H1 (cell line): ENCODE data around the gene RGS5. TPM values are rescaled to one million over a fixed set of nuclear protein-coding genes. Genes with fewer than 3 reads are reported as not detected.

Source experiments
- CTCF ChIA-PET: fragments of 300-600 bp; sonication (Branson Sonifier 250); formaldehyde crosslinking; loops from one replicate; lab custom pipeline; 2021; ENCODE audit not compliant: partially characterized antibody; lab: Charles Lee
- POLR2A ChIA-PET: fragments of 300-600 bp; sonication (Branson Sonifier 250); formaldehyde crosslinking; loops from one replicate; lab custom pipeline; 2021; ENCODE audit warnings: inconsistent platforms; ENCODE audit not compliant: partially characterized antibody; lab: Charles Lee
- DNase-seq, 2 experiments: peaks; one replicate each; pipeline versions ENCODE4 v3.0.0 to v3.0.0-alpha.2; 2010 to 2022; ENCODE audit warnings: low spot score in 2 of 2, low read depth in 1 of 2, mixed read lengths in 1 of 2
- FAIRE-seq: peaks from 2 replicates; lab custom pipeline; 2011; peaks lifted over from hg19 to GRCh38; lab: Jason Lieb, UNC
- H2AFZ ChIP-seq: 2 replicates; pipeline ENCODE4 v1.8.1; 2012; ENCODE audit warnings: low read length, inconsistent platforms
- H2AK5ac ChIP-seq: 2 replicates; pipeline ENCODE4 v1.6.1; 2013; ENCODE audit warnings: low read depth, low read length
- H2BK120ac ChIP-seq: replicated peaks from 2 replicates; pipeline ENCODE3; 2013; ENCODE audit warnings: low read depth, low read length, inconsistent platforms
- H2BK12ac ChIP-seq: 2 replicates; pipeline ENCODE4 v1.6.1; 2013; ENCODE audit warnings: low read depth, low read length
- H2BK15ac ChIP-seq: 2 replicates; pipeline ENCODE4 v1.6.1; 2013; ENCODE audit warnings: low read length
- H2BK20ac ChIP-seq: 2 replicates; pipeline ENCODE4 v1.6.1; 2013; ENCODE audit warnings: low read length
- H2BK5ac ChIP-seq: 2 replicates; pipeline ENCODE4 v1.6.1; 2013; ENCODE audit warnings: low read depth, low read length
- H3K14ac ChIP-seq: 2 replicates; pipeline ENCODE4 v1.6.1; 2013; ENCODE audit warnings: inconsistent platforms; ENCODE audit not compliant: insufficient read length
- H3K18ac ChIP-seq: 2 replicates; pipeline ENCODE4 v1.6.1; 2013; ENCODE audit warnings: low read length; ENCODE audit errors: extremely low read depth
- H3K23ac ChIP-seq: 2 replicates; pipeline ENCODE4 v1.6.1; 2013; ENCODE audit warnings: inconsistent platforms; ENCODE audit not compliant: insufficient read length
- H3K23me2 ChIP-seq: 2 replicates; pipeline ENCODE4 v1.6.1; 2013; ENCODE audit warnings: low read depth, low read length
- H3K27ac ChIP-seq: 2 replicates; pipeline ENCODE4 v1.6.1; 2011; ENCODE audit warnings: low read depth, low read length, inconsistent platforms
- H3K27me3 ChIP-seq, 4 experiments: replicated peaks in 1 of 4; 1 replicate in 1 of 4; 2 replicates in 3 of 4; pipeline versions ENCODE4 v1.6.1 to v1.8.1; 2011 to 2013; ENCODE audit warnings: low read length in 3 of 4, mild to moderate bottlenecking in 3 of 4, inconsistent platforms in 2 of 4, mixed read lengths in 2 of 4, moderate library complexity in 1 of 4; ENCODE audit not compliant: control insufficient read depth in 3 of 4, insufficient read depth in 3 of 4; ENCODE audit errors: extremely low read depth in 1 of 4
- H3K36me3 ChIP-seq, 4 experiments: 2 replicates each; pipeline versions ENCODE4 v1.6.1 to v1.8.1; 2011 to 2013; ENCODE audit warnings: mild to moderate bottlenecking in 4 of 4, low read length in 3 of 4, moderate library complexity in 2 of 4, control low read depth in 1 of 4, inconsistent platforms in 1 of 4; ENCODE audit not compliant: insufficient read depth in 4 of 4, control insufficient read depth in 2 of 4
- H3K4ac ChIP-seq: replicated peaks from 2 replicates; pipeline ENCODE3; 2013; ENCODE audit warnings: low read length, low read depth, mixed read lengths, inconsistent platforms; ENCODE audit not compliant: insufficient read length
- H3K4me1 ChIP-seq, 4 experiments: replicated peaks in 1 of 4; 1 replicate in 1 of 4; 2 replicates in 3 of 4; pipeline versions ENCODE4 v1.6.1 to v1.8.1; 2011 to 2013; ENCODE audit warnings: low read length in 3 of 4, inconsistent platforms in 2 of 4, mixed read lengths in 1 of 4; ENCODE audit not compliant: insufficient read depth in 4 of 4, control insufficient read depth in 3 of 4
- H3K4me2 ChIP-seq, 2 experiments: 2 replicates each; pipeline versions ENCODE4 v1.6.1 to v1.8.1; 2011 to 2013; ENCODE audit warnings: low read depth in 2 of 2, low read length in 2 of 2, control low read depth in 1 of 2, inconsistent platforms in 1 of 2, mild to moderate bottlenecking in 1 of 2; ENCODE audit not compliant: insufficient read depth in 1 of 2
- H3K4me3 ChIP-seq, 4 experiments: fragments of 200-600, 300-600 bp in 1 of 4; sonication (generic), shearing (Covaris generic), sonication (Bioruptor Twin) in 1 of 4; 2 replicates each; pipeline versions ENCODE4 v1.5.1 to v1.8.1; 2011 to 2016; ENCODE audit warnings: low read length in 4 of 4, low read depth in 3 of 4, control low read depth in 2 of 4, inconsistent platforms in 2 of 4, mild to moderate bottlenecking in 2 of 4, mixed read lengths in 1 of 4, moderate library complexity in 1 of 4; ENCODE audit not compliant: insufficient read depth in 2 of 4; ENCODE audit errors: extremely low read depth in 1 of 4
- H3K56ac ChIP-seq: replicated peaks from 2 replicates; pipeline ENCODE3; 2013; ENCODE audit warnings: low read depth, mild to moderate bottlenecking, mixed read lengths, low read length, inconsistent platforms; ENCODE audit not compliant: insufficient read length
- H3K79me1 ChIP-seq: 2 replicates; pipeline ENCODE4 v1.6.1; 2013; ENCODE audit warnings: low read depth, low read length, control low read depth
- H3K79me2 ChIP-seq, 2 experiments: 2 replicates each; pipeline versions ENCODE4 v1.6.1 to v1.8.1; 2012 to 2013; ENCODE audit warnings: low read length in 2 of 2, mild to moderate bottlenecking in 2 of 2, inconsistent platforms in 1 of 2; ENCODE audit not compliant: insufficient read depth in 2 of 2, control insufficient read depth in 1 of 2
- H3K9ac ChIP-seq, 4 experiments: replicated peaks in 1 of 4; 1 replicate in 1 of 4; 2 replicates in 3 of 4; pipeline versions ENCODE4 v1.6.1 to v1.8.1; 2011 to 2013; ENCODE audit warnings: low read depth in 3 of 4, low read length in 3 of 4, control low read depth in 2 of 4, mild to moderate bottlenecking in 2 of 4, moderate library complexity in 2 of 4, inconsistent platforms in 1 of 4; ENCODE audit errors: extremely low read depth in 1 of 4
- H3K9me3 ChIP-seq, 2 experiments: 2 replicates each; pipeline versions ENCODE4 v1.6.1 to v1.8.1; 2012 to 2013; ENCODE audit warnings: mild to moderate bottlenecking in 2 of 2, moderate library complexity in 2 of 2, control low read depth in 1 of 2, inconsistent platforms in 1 of 2, low read depth in 1 of 2, low read length in 1 of 2, mixed read lengths in 1 of 2; ENCODE audit not compliant: insufficient read depth in 2 of 2
- H4K20me1 ChIP-seq, 2 experiments: replicated peaks in 1 of 2; 2 replicates each; pipeline versions ENCODE3 to v1.8.1; 2011 to 2013; ENCODE audit warnings: inconsistent platforms in 2 of 2, low read length in 2 of 2, mild to moderate bottlenecking in 1 of 2; ENCODE audit not compliant: insufficient read depth in 2 of 2, control insufficient read depth in 1 of 2
- H4K5ac ChIP-seq: 2 replicates; pipeline ENCODE4 v1.6.1; 2013; ENCODE audit warnings: low read length, low read depth, mixed read lengths, inconsistent platforms; ENCODE audit not compliant: insufficient read length
- H4K8ac ChIP-seq: 2 replicates; pipeline ENCODE4 v1.8.0; 2013; ENCODE audit warnings: mild to moderate bottlenecking, moderate library complexity, low read length, inconsistent platforms; ENCODE audit not compliant: insufficient read depth; ENCODE audit errors: extremely low read depth
- H4K91ac ChIP-seq: replicated peaks from 2 replicates; pipeline ENCODE3; 2013; ENCODE audit warnings: low read length, mixed read lengths, inconsistent platforms; ENCODE audit not compliant: insufficient read length
- CREB1 ChIP-seq: IDR thresholded peaks from 2 replicates; pipeline ENCODE4 v1.6.1; 2012; ENCODE audit warnings: inconsistent platforms
- FOSL1 ChIP-seq: IDR thresholded peaks from 2 replicates; pipeline ENCODE4 v1.6.1; 2011; ENCODE audit warnings: mild to moderate bottlenecking, low read depth, low read length, moderate library complexity; ENCODE audit not compliant: insufficient read depth
- GABPA ChIP-seq: IDR thresholded peaks from 2 replicates; pipeline ENCODE4 v1.6.1; 2011; ENCODE audit warnings: mild to moderate bottlenecking, low read length, moderate library complexity, borderline replicate concordance; ENCODE audit not compliant: insufficient read depth
- JUND ChIP-seq: IDR thresholded peaks from 2 replicates; pipeline ENCODE4 v1.6.1; 2011; ENCODE audit warnings: mild to moderate bottlenecking, improper control_type of control experiment, low read length
- NANOG ChIP-seq: IDR thresholded peaks from 2 replicates; pipeline ENCODE4 v1.6.1; 2011; ENCODE audit warnings: low read length, low read depth, mild to moderate bottlenecking, inconsistent platforms; ENCODE audit not compliant: insufficient read depth, poor library complexity, severe bottlenecking
- NRF1 ChIP-seq: IDR thresholded peaks from 2 replicates; pipeline ENCODE4 v1.6.1; 2011; ENCODE audit warnings: mild to moderate bottlenecking, low read depth, low read length, improper control_type of control experiment
- RAD21 ChIP-seq, 2 experiments: IDR thresholded peaks in 1 of 2; conservative IDR thresholded peaks in 1 of 2; 2 replicates each; pipeline ENCODE4 v1.6.1; 2011; ENCODE audit warnings: low read depth in 2 of 2, low read length in 2 of 2, improper control_type of control experiment in 1 of 2, inconsistent platforms in 1 of 2, mild to moderate bottlenecking in 1 of 2, moderate library complexity in 1 of 2
- SUZ12 ChIP-seq: fragments of 200-600 bp; sonication (generic); IDR thresholded peaks from 2 replicates; pipeline ENCODE4 v1.6.1; 2012; ENCODE audit warnings: mild to moderate bottlenecking, inconsistent platforms, low read length, moderate library complexity, mixed read lengths
- WGBS, 2 experiments: shearing (Covaris generic) in 1 of 2; methylation state at CpG; one replicate each; pipeline versions ENCODE4 v1.1.6 to v1.1.7; 2013 to 2015; ENCODE audit warnings: low lambda C conversion rate in 2 of 2, mixed read lengths in 2 of 2, inconsistent platforms in 1 of 2, low coverage in 1 of 2, missing lambda C conversion rate in 1 of 2; ENCODE audit not compliant: insufficient replicate concordance in 2 of 2, insufficient coverage in 1 of 2, insufficient read length in 1 of 2; ENCODE audit errors: extremely low coverage in 1 of 2, missing lambda C conversion rate in 1 of 2; 5-methylcytosine and 5-hydroxymethylcytosine counted together
- polyA plus RNA-seq, 7 experiments: library from polyadenylated mRNA; depleted of rRNA in 3 of 7; stranded (reverse) in 5 of 7; unstranded in 2 of 7; fragments of >200 nt in 5 of 7; fragments of 200-250 nt in 2 of 7; gene quantifications; 1 replicate in 5 of 7; 2 replicates in 1 of 7; 4 replicates in 1 of 7; pipeline versions ENCODE4 v1.2.1 to v1.2.3, GENCODE V29; 2011 to 2013; ENCODE audit warnings: missing spikeins in 2 of 7, mixed read lengths in 2 of 7
- total RNA-seq: library from RNA; stranded (reverse); fragmentation: NEBNext Ultra II Directional; extraction: Animal tissue kit (Norgen Biotek cat#: 25700); gene quantifications from 2 replicates; pipeline ENCODE4 v1.2.1, GENCODE V29; 2021
- TF ChIP-seq, protein P1 (sequence below): IDR thresholded peaks from 2 replicates; pipeline ENCODE4 v1.6.1; 2011; ENCODE audit warnings: low read depth, mild to moderate bottlenecking, low read length; ENCODE audit not compliant: insufficient read depth

The RGS5 gene
- total and polyA plus RNA-seq, 2 of the 8 experiments (the other 6 are each of a cell fraction or from before 2014, with no cell fraction given): 75.5 to 103 TPM

DNA sequence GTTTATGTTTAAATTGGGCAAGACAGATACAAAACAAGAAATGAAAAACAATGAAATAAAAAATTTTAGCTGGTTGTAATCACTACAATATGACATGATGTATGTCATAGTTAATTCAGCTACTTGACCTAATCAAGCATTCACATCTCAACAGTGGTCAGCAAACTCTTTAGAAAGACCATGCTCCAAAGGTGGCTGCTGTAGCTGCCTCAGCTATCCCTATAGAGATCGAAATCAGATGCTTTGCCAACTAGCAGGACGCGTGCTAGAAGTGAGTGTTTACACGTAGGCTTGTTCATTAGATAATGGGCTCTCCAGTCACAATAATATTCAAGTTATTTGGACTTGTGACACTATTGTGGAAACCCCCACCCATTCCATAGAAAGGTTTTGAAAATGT is 25.9 kb downstream of the RGS5 start:
- Histone ChIP-seq H3K14ac (no peak overlapping the region), H3K4me3 (no peak overlapping the region), H2BK15ac (no peak overlapping the region), H3K9ac (no peak overlapping the region), H2BK12ac (no peak overlapping the region), H3K23me2 (no peaks in the 10 kb centered on the region; the same call in 1 of the 2 replicates), H2AFZ (no peak overlapping the region), H2AK5ac (no peak overlapping the region), H2BK5ac (no peak overlapping the region), H3K23ac (no peak overlapping the region), H3K36me3 (no peaks in the 10 kb centered on the region), H2BK20ac (no peak overlapping the region), H3K79me1 (no peaks in the 10 kb centered on the region), H3K9me3 (no peaks in the 10 kb centered on the region), H3K27me3 (no peaks in the 10 kb centered on the region), H3K56ac (no peak overlapping the region), H3K4ac (no peak overlapping the region), H3K4me1 (no peaks in the 10 kb centered on the region; a peak in 1 of 7 replicates), H3K18ac (no peak overlapping the region), H3K27ac (no peak overlapping the region), H2BK120ac (no peak overlapping the region), H4K20me1 (no peaks in the 10 kb centered on the region), H4K91ac (no peak overlapping the region), H3K79me2 (no peaks in the 10 kb centered on the region), H4K8ac (no peak overlapping the region), H4K5ac (no peak overlapping the region), H3K4me2 (no peak overlapping the region)
- WGBS, 2 experiments: 94% methylated on average over 4 of the region's 4 CpGs; no CpG with 5 or more reads in 1 of the 2 experiments
- POLR2A ChIA-PET: no interaction called here
- TF ChIP-seq GABPA (no peak), CREB1 (no peak), JUND (no peak), NRF1 (no peak), RAD21 (IDR thresholded peaks at IDR 0.05 in 1 of 2, conservative IDR thresholded peaks at IDR 0.05 in 1 of 2; ENCODE audit: low read depth in 2 of 2, low read length in 2 of 2) (no peak), SUZ12 (no peak), FOSL1 (no peak), NANOG (no peak)
- TF ChIP-seq, protein P1, sequence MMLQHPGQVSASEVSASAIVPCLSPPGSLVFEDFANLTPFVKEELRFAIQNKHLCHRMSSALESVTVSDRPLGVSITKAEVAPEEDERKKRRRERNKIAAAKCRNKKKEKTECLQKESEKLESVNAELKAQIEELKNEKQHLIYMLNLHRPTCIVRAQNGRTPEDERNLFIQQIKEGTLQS: no peak
- DNase-seq (no peak), FAIRE-seq (no peak)
- CTCF ChIA-PET: interaction anchor here (0.6 to 4.4 kb wide), 9 partner anchors 10 to 298 kb away, joined by 3 to 32 read pairs (median 8); partner anchors contain the start of gene RGS4
